A549 treated with CORT108297 at 1 μM for 4 hours (cell line): ENCODE data around the gene JMJD7. TPM values are rescaled to one million over a fixed set of nuclear protein-coding genes. Genes with fewer than 3 reads are reported as not detected.

Experiments
- total RNA-seq: library from RNA; stranded (reverse); fragments of 200-300 nt; extraction: Qiagen RNA extraction; gene quantifications from 5 replicates; pipeline ENCODE4 v1.2.3, GENCODE V29; 2022

The JMJD7 gene
- total RNA-seq = 2.7 to 4.2 TPM (median 3.7 TPM) in 5 replicates

DNA sequence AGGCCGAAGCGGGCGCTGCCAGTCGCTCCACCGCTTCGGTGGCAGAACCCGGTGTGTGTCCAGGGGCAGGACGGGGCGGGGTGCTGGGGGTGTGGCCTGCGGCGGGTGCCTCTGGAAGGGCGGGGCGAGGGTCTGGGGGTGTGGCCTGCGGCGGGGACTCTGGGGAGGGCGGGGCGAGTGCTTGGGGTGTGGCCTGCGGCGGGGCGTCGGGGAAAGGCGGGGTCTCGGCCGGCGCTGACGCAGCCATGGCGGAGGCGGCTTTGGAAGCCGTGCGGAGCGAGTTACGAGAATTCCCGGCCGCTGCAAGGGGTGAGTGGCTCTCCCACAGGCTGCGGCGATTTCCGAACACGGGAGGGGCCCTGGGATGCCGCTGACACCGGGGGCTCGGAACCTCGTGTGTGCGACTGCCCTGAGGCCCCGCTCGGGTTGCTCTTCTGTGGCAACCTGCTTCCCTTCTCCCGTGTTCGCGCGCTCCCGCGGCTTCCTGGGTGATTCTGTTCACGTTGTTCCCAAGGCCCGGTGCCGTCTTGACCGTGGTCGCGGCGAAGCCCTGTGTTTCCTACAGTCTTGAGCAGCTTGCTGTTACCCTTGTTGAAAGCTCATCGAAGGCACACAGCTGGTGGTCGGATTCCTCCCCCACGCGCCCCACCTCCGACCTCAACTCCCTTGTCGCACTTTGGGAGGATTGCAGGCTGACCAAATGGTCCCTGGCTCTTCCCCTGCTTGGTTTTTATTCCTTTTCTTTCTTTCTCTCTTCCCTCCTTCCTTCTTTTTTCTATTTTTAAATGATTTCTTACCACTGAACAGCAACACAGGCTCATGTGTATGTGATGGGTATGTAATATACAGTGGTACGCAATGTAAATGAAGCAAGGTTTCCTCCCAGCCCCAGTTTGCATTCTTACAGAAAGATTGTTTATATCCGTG is at the start of gene JMJD7:
Gene JMJD7 (plus strand): TSS at position 213 of the 927 bp plus-strand sequence. CDS start 33 bp downstream, at position 246.

GRCh38 chr15:41838400-41838897 is 10.6 kb downstream of the JMJD7 start, which contains the start of gene PLA2G4B:
PLA2G4B (plus strand) TSS chr15:41838847; CDS start chr15:41838914, 67 bp downstream.

Other genes starting within 250 kb of the JMJD7 start
- gene MGA, start 167.7 kb upstream of the JMJD7 start, total RNA-seq = 5.3 to 8.8 TPM (median 7.0 TPM) in 5 replicates
- 3.2 to 5.3 TPM (median 5.2 TPM) in 5 replicates for gene MAPKBP1, start 53.6 kb upstream of the JMJD7 start, total RNA-seq
- 2.1 to 3.5 TPM (median 2.4 TPM) in 5 replicates for gene PLA2G4B, start 10.8 kb downstream of the JMJD7 start, total RNA-seq
- 0.17 to 0.27 TPM (median 0.24 TPM) in 5 replicates for gene SPTBN5, start 66.0 kb downstream of the JMJD7 start, total RNA-seq
- gene EHD4, start 144.5 kb downstream of the JMJD7 start, total RNA-seq = 10.0 to 12.4 TPM (median 11.4 TPM) in 5 replicates
- 0.02 TPM in 1 of 5 replicates, not detected in the others for gene PLA2G4E, start 192.9 kb downstream of the JMJD7 start, total RNA-seq